ENCODE data around the gene MYO5A. TPM values are rescaled to one million over a fixed set of nuclear protein-coding genes. Genes with fewer than 3 reads are reported as not detected.

The MYO5A gene
- total RNA-seq, 1 donor from 2014 or later: 7.4 TPM

GRCh38 chr15:52406601-52407000 lies 122.1 kb downstream of the MYO5A start:
- DNase-seq: no peak
- intact Hi-C loops (cut with DNase I): no loop called here
- ATAC-seq (ENCODE audit: poor library complexity): no peak

- intact Hi-C loops (cut with DNase I): no loop called here
- ATAC-seq (ENCODE audit: poor library complexity): no peak
- no peak for DNase-seq
Observed at GRCh38 chr15:52405856-52406255, 122.8 kb downstream of the MYO5A start.

- DNase-seq: peak; percentile 69
- peak; percentile 90 for ATAC-seq (ENCODE audit: poor library complexity)
- intact Hi-C loops (cut with DNase I): no loop called here
Observed at GRCh38 chr15:52397118-52397517, 131.6 kb downstream of the MYO5A start.

- intact Hi-C loops (cut with DNase I): no loop called here
- DNase-seq (no peak), ATAC-seq (ENCODE audit: poor library complexity) (no peak)
Observed at GRCh38 chr15:52394118-52394517, 134.6 kb downstream of the MYO5A start.

- ATAC-seq (ENCODE audit: poor library complexity): peak; percentile 69
- DNase-seq: no peak
- intact Hi-C loops (cut with DNase I): no loop called here
Observed at GRCh38 chr15:52392008-52392687, 136.5 kb downstream of the MYO5A start.

- ATAC-seq (ENCODE audit: poor library complexity) (no peak), DNase-seq (no peak)
- intact Hi-C loops (cut with DNase I): no loop called here
Observed at GRCh38 chr15:52391069-52391468, 137.6 kb downstream of the MYO5A start.

GRCh38 chr15:52385670-52386069 lies 143.0 kb downstream of the MYO5A start:
- DNase-seq (no peak), ATAC-seq (ENCODE audit: poor library complexity) (no peak)
- intact Hi-C loops (cut with DNase I): no loop called here

GRCh38 chr15:52383100-52383588 lies 145.5 kb downstream of the MYO5A start:
- no peak for DNase-seq
- no peak for ATAC-seq (ENCODE audit: poor library complexity)
- intact Hi-C loops (cut with DNase I): no loop called here

GRCh38 chr15:52382647-52383046 lies 146.0 kb downstream of the MYO5A start:
- intact Hi-C loops (cut with DNase I): no loop called here
- DNase-seq (no peak), ATAC-seq (ENCODE audit: poor library complexity) (no peak)

GRCh38 chr15:52379395-52380106 lies 149.1 kb downstream of the MYO5A start:
- DNase-seq (no peak), ATAC-seq (ENCODE audit: poor library complexity) (no peak)
- intact Hi-C loops (cut with DNase I): no loop called here

GRCh38 chr15:52378746-52379394 lies 149.8 kb downstream of the MYO5A start:
- ATAC-seq (ENCODE audit: poor library complexity) (no peak), DNase-seq (no peak)
- intact Hi-C loops (cut with DNase I): no loop called here

GRCh38 chr15:52370010-52370409 lies 158.7 kb downstream of the MYO5A start:
- ATAC-seq (ENCODE audit: poor library complexity) (peak; percentile 36), DNase-seq (no peak)
- intact Hi-C loops (cut with DNase I): no loop called here

GRCh38 chr15:52369455-52369854 lies 159.2 kb downstream of the MYO5A start:
- DNase-seq (no peak), ATAC-seq (ENCODE audit: poor library complexity) (peak; percentile 77)
- intact Hi-C loops (cut with DNase I): no loop called here

GRCh38 chr15:52369030-52369429 lies 159.7 kb downstream of the MYO5A start:
- ATAC-seq (ENCODE audit: poor library complexity) (peak; percentile 57), DNase-seq (no peak)
- intact Hi-C loops (cut with DNase I): no loop called here

GRCh38 chr15:52368402-52368801 lies 160.3 kb downstream of the MYO5A start:
- intact Hi-C loops (cut with DNase I): no loop called here
- ATAC-seq (ENCODE audit: poor library complexity) (no peak), DNase-seq (no peak)

GRCh38 chr15:52362497-52362896 lies 166.2 kb downstream of the MYO5A start:
- no peak for DNase-seq
- intact Hi-C loops (cut with DNase I): no loop called here
- peak; percentile 81 for ATAC-seq (ENCODE audit: poor library complexity)

- no peak for DNase-seq
- intact Hi-C loops (cut with DNase I): no loop called here
- ATAC-seq (ENCODE audit: poor library complexity): peak; percentile 40
Observed at GRCh38 chr15:52361975-52362494, 166.6 kb downstream of the MYO5A start.

- intact Hi-C loops (cut with DNase I): no loop called here
- ATAC-seq (ENCODE audit: poor library complexity) (peak; percentile 50), DNase-seq (no peak)
Observed at GRCh38 chr15:52361494-52361893, 167.2 kb downstream of the MYO5A start.
